Fibroblast of lung (primary cell): Measurements from ENCODE around the gene ITM2C. TPM values are rescaled to one million over a fixed set of nuclear protein-coding genes. Genes with fewer than 3 reads are reported as not detected.

Experiments used
- DNase-seq, 2 donors: peaks; one replicate each; pipeline versions ENCODE4 v3.0.0 to v3.0.0-alpha.2; 2010; ENCODE audit warnings: low read depth in 2 of 2
- H2AFZ ChIP-seq: 2 replicates; pipeline ENCODE4 v1.5.1; 2012; ENCODE audit warnings: low read length, control low read depth, inconsistent platforms
- H3K27ac ChIP-seq: 2 replicates; pipeline ENCODE4 v1.5.1; 2011; ENCODE audit warnings: low read length, control low read depth; ENCODE audit not compliant: insufficient read depth
- H3K27me3 ChIP-seq: 2 replicates; pipeline ENCODE4 v1.5.1; 2011; ENCODE audit warnings: mild to moderate bottlenecking, low read length; ENCODE audit not compliant: control insufficient read depth, insufficient read depth
- H3K36me3 ChIP-seq: 2 replicates; pipeline ENCODE4 v1.5.1; 2011; ENCODE audit warnings: low read length; ENCODE audit not compliant: control insufficient read depth, insufficient read depth
- H3K4me1 ChIP-seq: 2 replicates; pipeline ENCODE4 v1.5.1; 2011; ENCODE audit warnings: low read length; ENCODE audit not compliant: control insufficient read depth, insufficient read depth; ENCODE audit errors: extremely low read depth
- H3K4me2 ChIP-seq: 2 replicates; pipeline ENCODE4 v1.5.1; 2011; ENCODE audit warnings: low read length, control low read depth; ENCODE audit not compliant: insufficient read depth; ENCODE audit errors: extremely low read depth
- H3K4me3 ChIP-seq, 4 experiments: fragments of 200-600 bp in 1 of 4; sonication (generic) in 1 of 4; replicated peaks in 1 of 4; 2 replicates each; pipeline ENCODE4 v1.5.1; 2011 to 2016; ENCODE audit warnings: low read length in 4 of 4, low read depth in 3 of 4, mild to moderate bottlenecking in 3 of 4, control low read depth in 2 of 4, inconsistent platforms in 1 of 4, mixed read lengths in 1 of 4; ENCODE audit not compliant: insufficient read depth in 1 of 4; ENCODE audit errors: control extremely low read depth in 1 of 4
- H3K79me2 ChIP-seq: 2 replicates; pipeline ENCODE4 v1.5.1; 2012; ENCODE audit warnings: mild to moderate bottlenecking, low read length, inconsistent platforms; ENCODE audit not compliant: control insufficient read depth, insufficient read depth
- H3K9ac ChIP-seq: 2 replicates; pipeline ENCODE4 v1.5.1; 2011; ENCODE audit warnings: mild to moderate bottlenecking, low read length, control low read depth; ENCODE audit not compliant: insufficient read depth
- H3K9me3 ChIP-seq: 2 replicates; pipeline ENCODE4 v1.5.1; 2012; ENCODE audit warnings: low read depth, low read length; ENCODE audit not compliant: control insufficient read depth, insufficient read depth
- H4K20me1 ChIP-seq: 2 replicates; pipeline ENCODE4 v1.5.1; 2011; ENCODE audit warnings: low read length; ENCODE audit not compliant: control insufficient read depth, insufficient read depth; ENCODE audit errors: extremely low read depth
- EZH2 ChIP-seq: IDR thresholded peaks from 2 replicates; pipeline ENCODE4 v1.5.1; 2012; ENCODE audit warnings: low read length, control low read depth, mild to moderate bottlenecking; ENCODE audit errors: missing control alignments
- polyA plus RNA-seq, 2 donors: library from polyadenylated mRNA; depleted of rRNA in 1 of 2; stranded (reverse) in 1 of 2; unstranded in 1 of 2; fragments of >200 nt; gene quantifications; 2 replicates each; pipeline ENCODE4 v1.2.1, GENCODE V29; 2011 to 2012; ENCODE audit warnings: missing spikeins in 1 of 2
- total RNA-seq: library from RNA; depleted of rRNA; stranded (reverse); fragments of >200 nt; gene quantifications from 2 replicates; pipeline ENCODE4 v1.2.1, GENCODE V29; 2014
- TF ChIP-seq, protein P1 (sequence below), 2 donors: IDR thresholded peaks in 1 of 2; conservative IDR thresholded peaks in 1 of 2; 1 replicate in 1 of 2; 2 replicates in 1 of 2; pipeline ENCODE4 v1.5.1; 2011 to 2012; ENCODE audit warnings: low read length in 2 of 2, control low read depth in 1 of 2, inconsistent platforms in 1 of 2, low read depth in 1 of 2, mild to moderate bottlenecking in 1 of 2

Gene ITM2C
- total and polyA plus RNA-seq, 2 donors (not counting 1 experiment from before 2014, with no cell fraction given) = 77.3 to 236 TPM

DNA sequence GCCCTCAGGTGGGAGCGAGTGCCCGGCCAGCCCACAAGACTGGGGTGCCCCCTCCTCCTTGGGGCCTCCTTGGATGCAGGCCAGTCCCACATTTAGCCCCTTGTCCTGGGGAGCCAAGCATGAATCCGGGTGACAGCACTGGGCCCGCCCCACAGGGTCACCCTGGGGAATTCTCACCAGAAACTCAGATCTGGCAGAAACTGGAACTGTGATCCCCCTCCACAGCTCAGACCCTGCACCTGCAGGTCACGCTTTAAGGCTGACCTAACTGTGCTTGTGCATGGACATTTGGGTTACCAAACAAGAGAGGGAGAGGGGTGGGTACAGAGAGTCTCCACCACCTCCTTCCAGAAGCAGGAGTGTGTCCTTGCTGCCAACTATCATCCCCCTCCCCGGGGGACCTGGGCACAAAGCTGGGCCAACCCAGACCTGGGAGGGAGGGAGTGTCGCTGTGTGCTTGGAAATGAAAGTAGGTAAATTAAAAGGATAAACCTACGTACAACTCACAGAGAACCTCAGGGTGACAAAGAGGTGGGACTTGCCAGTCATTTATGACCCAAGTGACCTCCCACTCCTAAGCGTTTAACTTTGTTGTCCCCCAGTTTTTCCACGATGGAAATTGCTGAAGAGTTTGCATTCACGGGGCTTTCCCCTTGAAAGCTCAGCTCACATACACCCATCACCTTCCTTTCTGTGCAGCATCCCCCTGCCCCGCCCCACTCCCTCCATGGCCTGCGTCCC is 9.1 kb downstream of the ITM2C start:
- no peak for DNase-seq

DNA sequence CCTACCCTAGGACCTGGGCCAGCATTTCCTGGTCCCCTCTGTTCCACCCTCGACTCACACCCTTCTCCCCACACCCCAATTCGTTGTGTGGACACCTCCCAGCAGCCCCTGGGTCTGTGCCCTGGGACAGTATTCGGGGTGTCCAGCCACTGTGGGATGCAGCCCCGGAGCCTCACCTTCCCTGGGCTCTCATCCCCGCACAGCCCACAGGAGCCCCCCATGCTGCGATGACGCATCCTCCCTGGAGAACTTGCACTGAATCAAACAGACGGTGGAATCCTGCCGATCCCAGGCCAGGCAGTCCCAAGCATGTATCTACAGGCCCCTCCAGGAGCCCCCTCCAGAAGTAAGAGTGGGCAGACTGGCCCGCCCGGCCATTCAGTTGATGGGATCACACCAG is 9.7 kb downstream of the ITM2C start:
- TF ChIP-seq, protein P1, sequence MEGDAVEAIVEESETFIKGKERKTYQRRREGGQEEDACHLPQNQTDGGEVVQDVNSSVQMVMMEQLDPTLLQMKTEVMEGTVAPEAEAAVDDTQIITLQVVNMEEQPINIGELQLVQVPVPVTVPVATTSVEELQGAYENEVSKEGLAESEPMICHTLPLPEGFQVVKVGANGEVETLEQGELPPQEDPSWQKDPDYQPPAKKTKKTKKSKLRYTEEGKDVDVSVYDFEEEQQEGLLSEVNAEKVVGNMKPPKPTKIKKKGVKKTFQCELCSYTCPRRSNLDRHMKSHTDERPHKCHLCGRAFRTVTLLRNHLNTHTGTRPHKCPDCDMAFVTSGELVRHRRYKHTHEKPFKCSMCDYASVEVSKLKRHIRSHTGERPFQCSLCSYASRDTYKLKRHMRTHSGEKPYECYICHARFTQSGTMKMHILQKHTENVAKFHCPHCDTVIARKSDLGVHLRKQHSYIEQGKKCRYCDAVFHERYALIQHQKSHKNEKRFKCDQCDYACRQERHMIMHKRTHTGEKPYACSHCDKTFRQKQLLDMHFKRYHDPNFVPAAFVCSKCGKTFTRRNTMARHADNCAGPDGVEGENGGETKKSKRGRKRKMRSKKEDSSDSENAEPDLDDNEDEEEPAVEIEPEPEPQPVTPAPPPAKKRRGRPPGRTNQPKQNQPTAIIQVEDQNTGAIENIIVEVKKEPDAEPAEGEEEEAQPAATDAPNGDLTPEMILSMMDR (conservative IDR thresholded peaks at IDR 0.05 in 1 of 2, IDR thresholded peaks at IDR 0.05 in 1 of 2; ENCODE audit: low read depth in 1 of 2, low read length in 2 of 2) = no peak
- TF ChIP-seq EZH2 = no peak
- H4K20me1 ChIP-seq = no peaks in the 10 kb centered on the region

More for the DNA sequence above, 9.1 kb downstream of the ITM2C start:
- Histone ChIP-seq H2AFZ (no peak overlapping the region), H3K9ac (no peak overlapping the region), H3K27ac (no peak overlapping the region), H3K79me2 (no peaks in the 10 kb centered on the region), H3K4me3 (no peak overlapping the region), H4K20me1 (no peaks in the 10 kb centered on the region), H3K4me2 (no peak overlapping the region), H3K36me3 (peaks cover 4% of the 10 kb centered on the region), H3K4me1 (no peaks in the 10 kb centered on the region), H3K27me3 (no peaks in the 10 kb centered on the region), H3K9me3 (no peaks in the 10 kb centered on the region)
- TF ChIP-seq, protein P1 (conservative IDR thresholded peaks at IDR 0.05 in 1 of 2, IDR thresholded peaks at IDR 0.05 in 1 of 2; ENCODE audit: low read depth in 1 of 2, low read length in 2 of 2) = no peak
- TF ChIP-seq EZH2 = no peak

DNA sequence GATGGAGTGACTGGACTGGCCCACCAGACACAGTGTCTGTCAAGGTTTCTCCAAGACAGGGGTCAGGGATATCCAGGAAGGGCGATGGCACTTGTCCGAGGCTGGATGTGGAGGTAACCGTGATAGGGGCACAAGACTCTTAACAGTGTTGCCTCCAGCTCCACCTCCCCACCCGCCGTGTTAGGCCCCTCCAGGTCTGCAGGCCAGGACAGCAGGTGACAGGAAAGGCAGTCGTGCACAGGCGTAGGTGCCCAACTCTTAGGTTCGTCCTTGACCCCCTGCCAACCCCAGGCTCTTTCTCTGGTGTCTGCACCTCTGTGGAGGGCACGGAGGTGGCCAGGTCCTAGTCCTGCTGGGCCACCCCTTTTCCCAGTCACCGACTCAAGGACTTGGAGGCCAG is 10.1 kb downstream of the ITM2C start:
- no peak overlapping the region for H2AFZ ChIP-seq
- DNase-seq = no peak
- H3K4me1 ChIP-seq = no peaks in the 10 kb centered on the region
- no peaks in the 10 kb centered on the region for H3K27me3 ChIP-seq
- no peaks in the 10 kb centered on the region for H4K20me1 ChIP-seq
- TF ChIP-seq, protein P1 (conservative IDR thresholded peaks at IDR 0.05 in 1 of 2, IDR thresholded peaks at IDR 0.05 in 1 of 2; ENCODE audit: low read depth in 1 of 2, low read length in 2 of 2) = no peak
- TF ChIP-seq EZH2 = no peak
- no peak overlapping the region for H3K27ac ChIP-seq
- no peak overlapping the region for H3K4me3 ChIP-seq
- no peak overlapping the region for H3K9ac ChIP-seq
- H3K79me2 ChIP-seq = no peaks in the 10 kb centered on the region
- H3K9me3 ChIP-seq = no peaks in the 10 kb centered on the region
- H3K36me3 ChIP-seq = peaks cover 7% of the 10 kb centered on the region
- H3K4me2 ChIP-seq = no peak overlapping the region

More for the DNA sequence above, 9.7 kb downstream of the ITM2C start:
- H3K79me2 ChIP-seq = no peaks in the 10 kb centered on the region
- no peak overlapping the region for H3K9ac ChIP-seq
- DNase-seq = no peak
- no peaks in the 10 kb centered on the region for H3K9me3 ChIP-seq
- no peaks in the 10 kb centered on the region for H3K27me3 ChIP-seq
- peaks cover 7% of the 10 kb centered on the region for H3K36me3 ChIP-seq
- H3K4me1 ChIP-seq = no peaks in the 10 kb centered on the region
- no peak overlapping the region for H3K4me2 ChIP-seq
- H3K4me3 ChIP-seq = no peak overlapping the region
- no peak overlapping the region for H2AFZ ChIP-seq
- no peak overlapping the region for H3K27ac ChIP-seq
